Right lung (tissue), 5 donors: ENCODE data around the gene PTRHD1. TPM values are rescaled to one million over a fixed set of nuclear protein-coding genes. Genes with fewer than 3 reads are reported as not detected.

Experiments
- DNase-seq, 2 donors: peaks; one replicate each; pipeline ENCODE4 v3.0.0-alpha.2; 2013
- polyA plus RNA-seq, 5 donors: library from polyadenylated mRNA; unstranded; fragments of 120-200 nt; gene quantifications; one replicate each; pipeline versions ENCODE4 v1.2.1 to v1.2.3, GENCODE V29; 2013; ENCODE audit warnings: inconsistent platforms in 1 of 5, low replicate concordance in 1 of 5; ENCODE audit not compliant: insufficient read length in 5 of 5, insufficient read depth in 1 of 5

The PTRHD1 gene
- polyA plus RNA-seq, 5 donors = 46.9 to 62.6 (median 51.6) TPM

GRCh38 chr2:24762518-24762917, 30.7 kb downstream of the PTRHD1 start:
- DNase-seq = no peak

DNA sequence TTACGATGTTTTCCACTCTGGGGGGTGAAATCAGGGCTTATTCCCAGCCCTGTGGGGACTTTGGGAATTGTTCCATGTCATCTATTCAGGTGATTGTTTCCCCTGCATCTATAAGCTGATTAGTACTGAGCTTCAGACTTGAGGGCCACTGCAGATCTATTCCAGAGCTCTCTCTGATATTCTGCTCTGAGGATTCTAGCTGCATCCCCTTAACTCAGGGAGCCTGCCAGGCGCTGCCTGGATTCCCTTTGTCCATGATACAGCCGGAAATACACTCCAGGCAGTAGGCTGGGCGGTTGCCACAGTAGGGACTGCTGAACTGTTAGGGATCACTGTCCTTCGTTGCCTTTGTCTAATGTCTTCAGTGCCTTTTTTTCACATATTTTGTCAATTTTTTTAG, 31.3 kb downstream of the PTRHD1 start:
- no peak for DNase-seq

GRCh38 chr2:24756789-24757188, 36.4 kb downstream of the PTRHD1 start:
- DNase-seq = no peak

DNA sequence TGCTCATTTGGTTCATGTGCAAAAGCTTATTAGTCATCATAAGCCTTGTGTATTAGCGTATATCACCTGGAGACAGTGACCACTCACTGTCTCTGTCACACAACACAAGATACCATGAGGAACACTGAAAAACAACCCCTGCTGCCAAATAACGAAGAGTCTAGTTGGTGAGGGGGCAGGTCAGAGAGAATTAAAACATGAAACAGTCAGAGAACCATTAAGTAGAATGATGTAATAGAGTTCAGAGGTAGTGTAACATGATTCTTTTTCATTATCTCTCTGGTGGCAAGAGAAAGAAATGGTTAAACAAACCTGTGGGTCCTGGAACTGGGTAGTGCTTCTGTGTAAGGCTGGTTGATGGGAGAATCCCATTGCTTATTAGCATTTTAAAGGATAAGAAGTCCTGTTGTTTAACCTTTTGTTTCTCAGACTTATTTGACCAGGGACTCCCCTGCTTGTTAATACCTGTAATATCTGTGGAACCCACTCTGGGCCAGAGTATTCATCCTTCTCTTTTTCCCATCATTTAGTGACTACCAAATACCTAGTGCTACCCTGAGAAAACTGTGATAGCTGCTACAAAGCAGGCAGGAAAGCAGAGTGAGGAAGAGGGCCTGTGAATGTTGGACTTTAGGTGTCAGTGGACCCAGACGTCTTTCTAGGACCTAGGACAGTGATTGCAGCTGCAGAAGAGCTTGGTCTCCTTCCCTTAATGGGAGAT, 38.0 kb downstream of the PTRHD1 start:
- DNase-seq = no peak

- DNase-seq = no peak
These were observed 44.0 kb downstream of the PTRHD1 start for GRCh38 chr2:24749069-24749691.

GRCh38 chr2:24747299-24747698, 45.9 kb downstream of the PTRHD1 start:
- no peak for DNase-seq

GRCh38 chr2:24745825-24746224, 47.4 kb downstream of the PTRHD1 start:
- DNase-seq = no peak

GRCh38 chr2:24744356-24744755, 48.8 kb downstream of the PTRHD1 start:
- DNase-seq = peak in 1 of 2 donors; percentile 38

GRCh38 chr2:24743924-24744323, 49.3 kb downstream of the PTRHD1 start:
- DNase-seq = no peak

DNA sequence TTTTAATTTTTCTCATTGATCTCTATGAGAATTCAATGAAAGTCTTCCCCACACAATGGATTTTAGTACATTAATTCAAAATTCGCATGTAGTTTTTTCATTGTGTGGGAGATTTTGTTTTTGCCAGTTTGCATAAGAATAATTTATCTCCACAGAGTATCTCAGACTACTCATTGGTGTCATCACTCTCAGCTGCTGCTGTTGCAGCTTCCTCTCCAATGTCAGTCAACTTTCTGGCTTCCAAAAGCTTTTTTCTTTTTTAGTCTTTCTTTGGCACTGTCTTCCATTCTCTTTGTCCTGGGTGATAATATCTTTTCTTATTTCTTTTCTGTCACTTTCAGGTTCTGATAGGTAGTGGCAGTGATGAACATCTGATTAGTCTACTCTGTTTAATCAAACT, 50.5 kb downstream of the PTRHD1 start:
- no peak for DNase-seq

- no peak for DNase-seq
These were observed 53.0 kb downstream of the PTRHD1 start for GRCh38 chr2:24740142-24740541.

Other genes with a start within 250 kb of the PTRHD1 start
- gene CENPO, start within 50 bp of the PTRHD1 start, polyA plus RNA-seq = 10 to 100 TPM; 17.8 to 31.5 (median 22.7) TPM
- 10 to 100 TPM; 33.5 to 37.9 (median 35.4) TPM for gene ADCY3, start 126.8 kb upstream of the PTRHD1 start, polyA plus RNA-seq
- gene DNAJC27, start 178.6 kb upstream of the PTRHD1 start, polyA plus RNA-seq = 10 to 100 TPM in 4 of 5 donors, 1 to 10 TPM in 1; 8.4 to 12.0 (median 11.0) TPM
- gene EFR3B, start 248.7 kb upstream of the PTRHD1 start, polyA plus RNA-seq = 1 to 10 TPM; 5.7 to 9.6 (median 6.8) TPM